Right lobe of liver (tissue), 4 donors: ENCODE measurements around the gene DENND2A.

Experiments
- CTCF ChIP-seq, 4 donors: fragments of 200-600 bp in 3 of 4; fragments of 450-650 bp in 1 of 4; IDR thresholded peaks; one replicate each; pipeline versions ENCODE4 v1.5.1 to v1.8.0; 2016 to 2022; ENCODE audit warnings: antibody characterized with exemption in 4 of 4, mild to moderate bottlenecking in 2 of 4
- POLR2A ChIP-seq: fragments of 450-650 bp; IDR thresholded peaks from one replicate; pipeline ENCODE4 v1.6.1; 2017; ENCODE audit warnings: antibody characterized with exemption, mild to moderate bottlenecking
- donor health status: DM: no; HTN: no; CAD: no.
- donor health status: DM: no; HTN: no; CAD: no.
- donor health status: DM: no; HTN: yes; CAD: no.

GRCh38 chr7:140592964-140593671 is 47.5 kb downstream of the DENND2A start:
- TF ChIP-seq POLR2A = no peak
- no peak for TF ChIP-seq CTCF (IDR thresholded peaks at IDR 0.05)
